Activated naive CD4-positive, alpha-beta T cell treated with anti-CD3 and anti-CD28 coated beads for 36 hours (primary cell): ENCODE results near the gene RRAGD. TPM values are rescaled to one million over a fixed set of nuclear protein-coding genes. Genes with fewer than 3 reads are reported as not detected.

Source experiments
- CTCF ChIA-PET: fragments of 350-600 bp; sonication (Branson Sonifier 250); formaldehyde crosslinking; loops from one replicate; lab custom pipeline; 2021; ENCODE audit warnings: antibody characterized with exemption; lab: Charles Lee
- DNase-seq: peaks from one replicate; pipeline ENCODE4 v3.0.0-alpha.2; 2020
- H3K27ac Mint-ChIP-seq: one replicate; pipeline ENCODE4 v1.8.0; 2021; ENCODE audit warnings: mild to moderate bottlenecking, mixed read lengths
- H3K27me3 Mint-ChIP-seq: one replicate; pipeline ENCODE4 v1.8.0; 2021; ENCODE audit warnings: low read depth, mixed read lengths
- H3K36me3 Mint-ChIP-seq: one replicate; pipeline ENCODE4 v1.8.0; 2021; ENCODE audit warnings: low read depth, mixed read lengths
- H3K4me1 Mint-ChIP-seq: one replicate; pipeline ENCODE4 v1.8.0; 2021; ENCODE audit warnings: low read depth, mixed read lengths
- H3K4me3 Mint-ChIP-seq: one replicate; pipeline ENCODE4 v1.8.0; 2021; ENCODE audit warnings: mild to moderate bottlenecking, moderate library complexity, mixed read lengths
- H3K9me3 Mint-ChIP-seq: one replicate; pipeline ENCODE4 v1.8.0; 2021; ENCODE audit warnings: mixed read lengths
- intact Hi-C: fragments of 100-400 bp; cut with micrococcal nuclease; formaldehyde crosslinking; loops from one replicate; pipeline ENCODE4 v1.15.1; 2023
- total RNA-seq, 2 experiments: library from RNA; stranded (reverse); gene quantifications; one replicate each; pipeline ENCODE4 v1.2.3, GENCODE V29; 2021

RRAGD gene
- total RNA-seq, 2 experiments from 2014 or later = 11.3 to 13.2 TPM

GRCh38 chr6:89352278-89353117, 59.6 kb downstream of the RRAGD start, which contains the start of gene UBE2J1:
TSS of gene UBE2J1 (minus strand) at chr6:89352722. CDS start at chr6:89352569, 153 bp downstream.
- Mint-ChIP-seq H3K36me3 (peaks cover 2% of the 10 kb centered on the region), H3K4me1 (peaks cover 66% of the 10 kb centered on the region), H3K27me3 (no peaks in the 10 kb centered on the region), H3K9me3 (peaks cover 1% of the 10 kb centered on the region), H3K4me3 (peak within 1 kb of the TSS; percentile 90), H3K27ac (peak within 1 kb of the TSS; percentile 84)
- intact Hi-C loops = loop anchor here (1.0 to 10.0 kb wide), 9 partner anchors 8 to 1234 kb away; partner anchors contain the start of genes MAP3K7 and PNRC1
- CTCF ChIA-PET = interaction anchor here (0.6 to 5.6 kb wide), 7 partner anchors 8 to 370 kb away, joined by 3 to 42 read pairs (median 3); no protein-coding TSS in a partner anchor
- DNase-seq = peak; percentile 71

- H3K9me3 Mint-ChIP-seq = peaks cover 1% of the 10 kb centered on the region
- H3K4me1 Mint-ChIP-seq = peaks cover 59% of the 10 kb centered on the region
- peak overlapping the region; percentile 84 for H3K27ac Mint-ChIP-seq
- H3K27me3 Mint-ChIP-seq = no peaks in the 10 kb centered on the region
- intact Hi-C loops = loop anchor here (1.0 to 10.0 kb wide), 11 partner anchors 9 to 1235 kb away; partner anchors contain the start of genes MAP3K7, PNRC1, RNGTT and RRAGD
- DNase-seq = no peak
- H3K4me3 Mint-ChIP-seq = peak overlapping the region; percentile 90
- CTCF ChIA-PET = interaction anchor here (0.7 to 5.6 kb wide), 6 partner anchors 9 to 369 kb away, joined by 3 to 42 read pairs (median 4); no protein-coding TSS in a partner anchor
- peaks cover 2% of the 10 kb centered on the region for H3K36me3 Mint-ChIP-seq
Measured at GRCh38 chr6:89351671-89352277, 60.3 kb downstream of the RRAGD start.

DNA sequence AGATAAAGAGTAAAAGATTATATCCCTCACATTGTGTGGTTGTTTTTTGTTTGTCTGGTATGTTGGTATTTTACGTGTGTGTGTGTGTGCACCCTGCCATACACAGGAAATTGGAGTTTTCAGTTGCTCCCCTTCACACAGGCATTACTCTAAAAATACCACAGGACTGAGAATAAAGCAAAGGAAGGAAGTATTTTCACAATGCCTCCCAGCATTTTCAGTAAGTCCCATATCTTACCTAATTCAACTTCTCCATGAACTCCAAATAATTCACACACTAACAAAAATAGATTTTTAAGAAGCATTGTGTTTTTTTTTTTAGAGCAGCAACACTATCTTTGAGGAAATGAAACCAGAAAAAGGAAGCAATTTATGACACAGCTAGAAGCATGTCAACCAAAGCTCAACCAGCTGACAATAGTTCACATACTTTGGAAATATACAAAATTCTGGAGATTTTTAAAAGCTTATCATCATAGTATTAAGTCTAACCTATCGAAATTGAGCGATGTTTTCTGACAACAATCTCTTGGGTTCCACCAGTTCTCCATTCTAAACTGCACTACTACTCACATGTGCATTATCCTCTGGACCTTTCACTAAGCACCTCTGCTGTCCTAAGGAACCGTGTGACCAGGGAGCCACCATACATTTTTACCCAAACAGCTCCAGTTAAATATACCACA, 61.6 kb downstream of the RRAGD start:
- peaks cover 1% of the 10 kb centered on the region for H3K9me3 Mint-ChIP-seq
- peaks cover 48% of the 10 kb centered on the region for H3K4me1 Mint-ChIP-seq
- DNase-seq = no peak
- no peak overlapping the region for H3K27ac Mint-ChIP-seq
- peaks cover 2% of the 10 kb centered on the region for H3K36me3 Mint-ChIP-seq
- H3K4me3 Mint-ChIP-seq = peak overlapping the region; percentile 90
- CTCF ChIA-PET = interaction anchor here (0.6 to 5.6 kb wide), 10 partner anchors 17 to 451 kb away, joined by 3 to 42 read pairs (median 4); no protein-coding TSS in a partner anchor
- no peaks in the 10 kb centered on the region for H3K27me3 Mint-ChIP-seq
- intact Hi-C loops = loop anchor here (2.0 to 10.0 kb wide), 4 partner anchors 368 to 904 kb away; partner anchors contain the start of gene RNGTT

DNA sequence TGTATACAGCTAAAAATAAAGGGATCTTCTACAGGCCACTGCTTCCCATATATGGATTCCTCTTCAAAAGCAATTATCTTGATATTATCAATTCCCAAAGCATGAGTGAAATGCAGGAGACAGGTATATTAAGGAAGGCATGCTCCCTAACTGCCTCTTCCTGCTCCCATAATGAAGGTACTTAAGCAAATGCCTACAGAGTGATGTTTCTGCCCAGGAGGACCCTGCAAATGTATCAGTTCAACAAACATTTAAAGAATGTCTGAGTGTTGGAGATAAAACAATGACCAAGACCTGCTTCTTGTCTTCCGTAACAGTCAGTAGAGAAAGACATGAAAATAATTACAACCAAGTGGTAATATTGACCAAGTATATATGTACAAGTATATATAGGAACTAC, 63.7 kb downstream of the RRAGD start:
- Mint-ChIP-seq H3K4me1 (peaks cover 42% of the 10 kb centered on the region), H3K4me3 (no peak overlapping the region), H3K27me3 (no peaks in the 10 kb centered on the region), H3K27ac (no peak overlapping the region), H3K36me3 (peaks cover 2% of the 10 kb centered on the region), H3K9me3 (peaks cover 1% of the 10 kb centered on the region)
- CTCF ChIA-PET = interaction anchor here (0.6 to 5.6 kb wide), 4 partner anchors 19 to 349 kb away, joined by 3 to 42 read pairs (median 4); no protein-coding TSS in a partner anchor
- intact Hi-C loops = no loop called here
- no peak for DNase-seq

- intact Hi-C loops = no loop called here
- Mint-ChIP-seq H3K4me1 (peaks cover 39% of the 10 kb centered on the region), H3K36me3 (peaks cover 2% of the 10 kb centered on the region), H3K27ac (no peak overlapping the region), H3K9me3 (peaks cover 1% of the 10 kb centered on the region), H3K27me3 (no peaks in the 10 kb centered on the region), H3K4me3 (no peak overlapping the region)
- DNase-seq = no peak
- CTCF ChIA-PET = interaction anchor here (1.0 to 5.6 kb wide), 5 partner anchors 10 to 25 kb away, joined by 4 to 42 read pairs (median 5); no protein-coding TSS in a partner anchor
Measured at GRCh38 chr6:89347825-89348224, 64.2 kb downstream of the RRAGD start.

GRCh38 chr6:89346433-89346832, 65.6 kb downstream of the RRAGD start:
- H3K4me3 Mint-ChIP-seq = no peak overlapping the region
- CTCF ChIA-PET = interaction anchor here (0.6 to 5.6 kb wide), 3 partner anchors 13 to 218 kb away, joined by 3 to 42 read pairs (median 6); no protein-coding TSS in a partner anchor
- intact Hi-C loops = no loop called here
- H3K4me1 Mint-ChIP-seq = peaks cover 35% of the 10 kb centered on the region
- H3K36me3 Mint-ChIP-seq = peaks cover 2% of the 10 kb centered on the region
- H3K9me3 Mint-ChIP-seq = peaks cover 1% of the 10 kb centered on the region
- no peak overlapping the region for H3K27ac Mint-ChIP-seq
- H3K27me3 Mint-ChIP-seq = no peaks in the 10 kb centered on the region
- DNase-seq = no peak

GRCh38 chr6:89339565-89339964, 72.5 kb downstream of the RRAGD start:
- H3K36me3 Mint-ChIP-seq = peaks cover 15% of the 10 kb centered on the region

GRCh38 chr6:89335164-89335563, 76.9 kb downstream of the RRAGD start:
- Mint-ChIP-seq H3K9me3 (no peaks in the 10 kb centered on the region), H3K27me3 (no peaks in the 10 kb centered on the region), H3K27ac (no peak overlapping the region), H3K4me3 (no peak overlapping the region), H3K4me1 (no peaks in the 10 kb centered on the region), H3K36me3 (peaks cover 19% of the 10 kb centered on the region)
- CTCF ChIA-PET = interaction anchor here (0.6 to 1.3 kb wide), 3 partner anchors 19 to 1127 kb away, joined by 3 read pairs; no protein-coding TSS in a partner anchor
- no peak for DNase-seq
- intact Hi-C loops = no loop called here

More at GRCh38 chr6:89339565-89339964, 72.5 kb downstream of the RRAGD start:
- no peaks in the 10 kb centered on the region for H3K9me3 Mint-ChIP-seq
- CTCF ChIA-PET = interaction anchor here (0.6 to 1.6 kb wide), 3 partner anchors 12 to 453 kb away, joined by 4 to 6 read pairs (median 4); no protein-coding TSS in a partner anchor
- H3K27ac Mint-ChIP-seq = no peak overlapping the region
- no peak overlapping the region for H3K4me3 Mint-ChIP-seq
- DNase-seq = no peak
- no peaks in the 10 kb centered on the region for H3K27me3 Mint-ChIP-seq
- intact Hi-C loops = no loop called here
- H3K4me1 Mint-ChIP-seq = peaks cover 7% of the 10 kb centered on the region

- no peaks in the 10 kb centered on the region for H3K9me3 Mint-ChIP-seq
- intact Hi-C loops = no loop called here
- H3K36me3 Mint-ChIP-seq = peaks cover 16% of the 10 kb centered on the region
- H3K27me3 Mint-ChIP-seq = no peaks in the 10 kb centered on the region
- DNase-seq = no peak
- H3K27ac Mint-ChIP-seq = no peak overlapping the region
- no peak overlapping the region for H3K4me3 Mint-ChIP-seq
- CTCF ChIA-PET = no interaction called here
- no peaks in the 10 kb centered on the region for H3K4me1 Mint-ChIP-seq
Measured at GRCh38 chr6:89330910-89331309, 81.2 kb downstream of the RRAGD start.

GRCh38 chr6:89328976-89329375, 83.1 kb downstream of the RRAGD start:
- Mint-ChIP-seq H3K4me1 (no peaks in the 10 kb centered on the region), H3K4me3 (no peak overlapping the region), H3K27ac (no peak overlapping the region), H3K27me3 (no peaks in the 10 kb centered on the region), H3K9me3 (no peaks in the 10 kb centered on the region), H3K36me3 (peaks cover 16% of the 10 kb centered on the region)
- CTCF ChIA-PET = no interaction called here
- intact Hi-C loops = no loop called here
- DNase-seq = no peak

DNA sequence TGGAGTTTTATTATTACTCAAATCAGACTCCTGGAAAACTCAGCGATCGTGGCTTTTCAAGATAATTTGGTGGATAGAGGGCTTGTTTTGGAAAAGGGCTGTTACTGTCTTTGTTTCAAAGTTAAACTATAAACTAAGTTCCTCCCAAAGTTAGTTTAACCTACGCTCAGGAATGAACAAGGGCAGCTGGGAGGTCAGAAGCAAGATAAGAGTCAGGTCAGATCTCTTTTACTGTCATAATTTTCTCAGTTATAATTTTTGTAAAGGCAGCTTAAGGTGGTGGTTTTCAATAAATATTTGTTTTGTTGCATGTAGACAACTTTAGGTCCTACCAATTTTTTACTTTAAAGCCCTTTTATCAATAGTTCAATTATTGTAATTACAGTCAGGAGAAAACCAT, 87.8 kb downstream of the RRAGD start:
- H3K4me3 Mint-ChIP-seq = no peak overlapping the region
- H3K27ac Mint-ChIP-seq = no peak overlapping the region
- intact Hi-C loops = no loop called here
- CTCF ChIA-PET = no interaction called here
- no peak for DNase-seq
- no peaks in the 10 kb centered on the region for H3K9me3 Mint-ChIP-seq
- no peaks in the 10 kb centered on the region for H3K4me1 Mint-ChIP-seq
- H3K27me3 Mint-ChIP-seq = no peaks in the 10 kb centered on the region
- H3K36me3 Mint-ChIP-seq = peaks cover 6% of the 10 kb centered on the region
